Stimulated activated naive CD4-positive, alpha-beta T cell (primary cell): ENCODE results near the gene POU2AF3.

Experiments
- DNase-seq, 6 experiments: peaks; one replicate each; lab custom pipeline; 2025; lab: John Stamatoyannopoulos, UW

POU2AF3 gene

DNA sequence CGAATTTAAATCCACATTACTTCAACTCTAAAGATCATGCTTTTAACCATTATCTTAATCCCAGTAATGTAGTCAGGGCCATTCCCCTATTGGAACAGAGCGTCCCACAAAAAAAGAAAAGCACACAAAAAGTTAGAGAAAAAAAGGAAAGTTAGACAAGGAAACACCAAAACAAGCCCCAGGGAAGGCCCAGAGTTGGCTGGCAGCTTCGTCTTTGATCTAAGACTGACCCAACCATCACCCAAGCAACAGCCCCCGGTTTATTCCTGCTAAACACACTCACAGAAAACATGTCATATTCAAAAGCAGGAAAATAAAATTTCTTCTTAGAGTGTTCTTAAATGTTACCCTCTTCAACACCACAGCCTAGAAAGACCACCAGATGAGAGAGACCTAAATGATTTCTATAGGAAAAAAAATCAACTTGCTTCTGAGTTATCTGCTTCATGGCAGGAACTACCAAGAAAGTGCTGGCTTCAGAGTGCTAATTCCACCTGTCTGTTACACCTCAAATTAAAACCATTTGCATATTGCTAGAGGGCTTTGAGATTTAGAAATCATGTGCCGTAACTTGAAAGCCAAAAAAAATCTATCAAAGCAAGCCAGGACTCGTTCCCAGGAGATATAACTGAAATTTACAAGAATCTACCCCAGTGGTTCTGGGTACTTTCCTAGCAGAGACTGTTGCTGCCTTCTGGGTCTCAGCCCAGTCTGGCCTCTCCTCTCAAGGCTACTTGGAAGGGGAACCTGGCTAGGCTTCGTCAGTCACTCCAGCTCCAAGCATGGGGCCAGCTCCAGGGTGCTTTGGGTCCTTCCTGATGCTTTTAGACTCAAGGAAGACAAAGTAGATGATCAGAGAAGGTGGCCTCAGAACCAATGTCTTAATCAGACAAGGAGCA is 31.2 kb downstream of the POU2AF3 start:
- DNase-seq, result no peak

DNA sequence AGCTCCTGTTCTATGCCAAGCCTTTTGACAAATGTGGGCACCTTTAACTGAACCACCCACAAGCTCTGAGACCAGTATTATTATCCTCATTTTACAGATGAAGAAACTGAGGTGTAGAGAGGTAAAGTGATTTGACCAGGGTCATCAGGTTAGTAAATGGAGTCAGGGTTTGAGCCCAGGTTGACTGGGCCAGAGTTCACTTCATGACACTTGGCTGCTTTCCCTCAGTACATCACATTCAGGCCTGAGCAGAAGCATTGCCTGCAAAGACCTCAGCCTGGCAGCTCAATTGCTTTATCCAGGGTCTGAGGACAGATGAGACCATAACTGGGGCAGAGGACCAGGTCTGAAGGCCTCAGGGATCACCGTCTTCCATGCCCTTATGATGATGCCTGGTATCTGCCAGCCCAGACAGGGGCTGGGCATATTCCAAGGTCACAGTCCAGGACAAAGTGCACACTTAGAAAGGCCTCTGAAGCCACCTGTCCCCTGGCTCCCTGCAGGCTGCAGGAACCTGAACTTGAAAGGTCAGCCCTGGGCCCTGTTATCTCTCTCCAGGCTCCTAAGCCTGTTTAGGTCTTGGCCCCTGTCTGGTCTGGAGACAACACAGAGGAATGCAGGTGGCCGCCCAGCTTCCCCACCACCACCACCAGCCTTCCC is 32.0 kb downstream of the POU2AF3 start:
- no peak for DNase-seq

DNA sequence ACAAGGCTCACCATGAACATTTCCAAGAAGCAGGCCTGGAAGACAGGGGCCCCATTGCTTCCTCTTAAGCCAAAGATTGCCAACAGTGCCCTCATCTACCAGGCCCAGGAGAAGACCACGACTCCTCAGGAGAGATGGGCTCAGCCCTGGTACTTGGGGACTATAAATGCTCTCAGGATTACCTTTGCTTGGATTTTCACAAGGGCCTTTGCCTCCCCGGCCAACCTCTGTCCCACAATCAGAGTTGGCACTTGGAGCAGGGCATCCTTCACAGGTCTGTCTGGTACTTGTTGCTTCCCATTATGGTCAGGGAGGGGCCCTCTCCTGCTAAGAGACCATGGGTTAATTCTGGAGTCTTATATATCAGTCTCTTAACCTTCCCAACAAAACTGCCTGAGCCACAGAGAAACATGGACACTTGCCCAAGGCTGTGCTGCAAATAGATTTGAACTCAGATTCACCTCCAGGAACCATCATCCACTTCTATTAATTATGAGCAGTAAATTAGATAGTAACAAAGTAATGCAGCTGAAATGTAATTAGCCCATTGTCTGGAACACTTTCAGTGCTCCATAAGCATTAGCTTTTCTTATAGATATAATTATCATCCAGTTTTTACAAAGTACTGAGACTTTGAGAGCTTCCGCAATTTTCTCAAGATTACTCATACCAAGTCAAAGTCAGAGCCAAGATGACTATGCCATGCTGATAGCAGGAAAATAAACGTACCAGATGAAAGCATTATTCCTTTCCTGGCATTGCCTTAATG is 33.5 kb downstream of the POU2AF3 start:
- DNase-seq, result no peak

DNA sequence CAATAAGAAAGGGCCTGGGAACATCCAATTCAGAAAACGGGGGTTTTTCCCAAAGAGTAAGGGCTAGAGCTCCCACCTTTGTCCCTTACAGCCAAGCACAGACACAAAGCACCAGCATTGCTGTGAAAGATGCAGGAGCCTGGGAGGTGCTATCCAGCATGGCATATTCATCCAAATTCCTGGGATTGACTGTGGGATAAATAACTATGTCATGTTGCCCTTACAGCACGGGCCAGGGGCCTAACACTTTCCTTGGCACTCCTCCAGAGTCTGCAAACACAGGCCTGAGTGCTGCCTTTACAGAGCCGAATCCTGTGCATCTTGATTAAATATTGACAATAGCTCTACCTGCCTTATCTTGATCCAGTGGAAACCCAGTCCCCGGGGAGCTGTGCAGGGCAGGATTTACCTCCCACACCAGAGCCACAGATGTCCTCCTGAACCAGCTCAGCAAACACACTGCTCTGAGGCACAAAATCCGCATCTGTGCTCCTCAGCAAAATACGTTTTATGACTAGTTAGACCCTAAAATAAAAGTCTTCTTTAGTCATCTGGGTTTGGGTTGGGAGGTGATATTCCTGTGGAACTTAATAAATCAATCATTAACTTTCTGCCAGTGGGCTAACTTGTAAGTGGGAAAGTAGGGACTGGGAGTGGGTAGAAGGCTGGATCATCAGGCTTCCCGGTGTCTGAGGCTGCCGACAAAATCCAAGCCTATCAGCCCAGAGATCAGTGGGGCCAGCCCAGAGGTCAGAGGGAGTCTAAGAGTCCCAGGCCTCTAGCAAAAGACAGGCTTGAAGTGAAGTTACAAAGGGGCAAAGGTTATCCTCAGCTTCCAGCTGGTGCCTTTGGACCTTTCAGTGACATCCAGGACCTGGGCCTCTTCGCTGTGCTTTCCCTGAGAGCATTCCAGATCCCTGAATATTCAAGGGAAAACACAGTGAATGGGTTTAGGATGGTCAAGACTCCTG is 36.5 kb downstream of the POU2AF3 start:
- no peak for DNase-seq

DNA sequence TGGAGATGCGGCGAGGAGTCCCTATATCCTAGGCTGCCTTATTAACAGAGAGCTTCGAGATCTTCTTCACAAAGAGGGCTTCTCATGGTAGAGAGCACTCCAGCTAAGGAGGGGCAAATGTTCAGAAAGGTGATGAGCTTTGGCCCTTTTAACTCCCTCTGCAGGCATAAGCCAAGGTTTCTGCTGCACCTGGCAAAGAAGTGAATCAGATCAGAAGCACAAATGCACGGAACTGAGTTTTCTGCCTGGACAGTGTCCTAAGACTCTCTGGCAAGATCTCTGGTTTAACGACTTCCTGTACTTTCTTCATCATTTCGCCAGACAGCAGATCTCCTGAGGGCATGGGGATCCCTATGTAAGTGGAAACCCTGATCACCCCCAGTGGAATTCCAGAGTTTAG is 37.2 kb downstream of the POU2AF3 start:
- DNase-seq, result no peak

DNA sequence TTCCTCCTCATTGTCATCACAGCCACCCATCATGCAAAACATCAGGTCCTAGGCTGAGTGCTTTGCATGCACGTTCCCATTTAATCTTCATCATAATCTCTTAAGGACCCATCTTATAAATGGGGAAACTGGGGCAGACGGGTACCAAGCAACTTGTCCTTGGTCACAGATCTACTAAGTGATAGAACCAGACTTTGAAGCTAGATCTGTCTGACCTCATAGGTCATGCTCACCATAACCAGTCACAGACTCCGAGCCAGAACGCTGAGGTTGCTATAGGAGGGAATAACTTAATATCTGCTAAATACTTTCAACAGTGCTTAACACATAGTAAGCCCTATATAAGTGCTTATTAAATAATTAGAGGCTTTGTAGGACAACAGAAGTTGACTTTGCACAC is 37.7 kb downstream of the POU2AF3 start:
- no peak for DNase-seq

DNA sequence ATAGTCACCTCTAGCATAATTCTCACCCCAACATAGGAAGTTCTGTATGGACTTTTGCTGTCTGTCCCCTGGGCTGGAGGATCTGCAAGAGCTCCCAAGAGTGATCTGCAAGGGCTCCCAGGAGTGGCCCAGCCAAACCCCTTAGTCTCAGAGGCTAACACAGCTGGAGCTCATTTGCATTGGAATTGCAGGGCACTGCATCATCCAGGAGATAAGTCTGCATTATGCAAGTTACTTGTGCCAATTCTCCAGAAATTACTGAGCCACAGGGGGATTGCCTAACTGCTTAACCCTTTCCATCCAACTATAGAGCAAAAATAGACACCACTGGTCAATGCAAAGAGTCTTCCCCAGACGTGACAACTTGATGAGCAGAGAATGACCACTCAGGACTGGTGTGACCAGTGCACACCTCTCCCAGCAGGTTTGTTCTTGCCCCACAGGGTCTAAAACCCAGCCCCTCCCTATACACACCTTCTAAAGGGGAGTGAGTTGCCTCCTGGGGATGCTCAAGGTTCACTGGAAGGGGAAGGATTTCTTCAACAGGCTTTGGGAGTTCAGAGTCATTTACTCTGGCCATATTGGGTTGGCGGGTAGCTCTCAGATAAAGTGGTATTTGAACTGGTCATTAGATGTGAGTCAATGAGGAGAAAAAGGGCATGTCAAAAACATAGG is 38.4 kb downstream of the POU2AF3 start:
- no peak for DNase-seq

DNA sequence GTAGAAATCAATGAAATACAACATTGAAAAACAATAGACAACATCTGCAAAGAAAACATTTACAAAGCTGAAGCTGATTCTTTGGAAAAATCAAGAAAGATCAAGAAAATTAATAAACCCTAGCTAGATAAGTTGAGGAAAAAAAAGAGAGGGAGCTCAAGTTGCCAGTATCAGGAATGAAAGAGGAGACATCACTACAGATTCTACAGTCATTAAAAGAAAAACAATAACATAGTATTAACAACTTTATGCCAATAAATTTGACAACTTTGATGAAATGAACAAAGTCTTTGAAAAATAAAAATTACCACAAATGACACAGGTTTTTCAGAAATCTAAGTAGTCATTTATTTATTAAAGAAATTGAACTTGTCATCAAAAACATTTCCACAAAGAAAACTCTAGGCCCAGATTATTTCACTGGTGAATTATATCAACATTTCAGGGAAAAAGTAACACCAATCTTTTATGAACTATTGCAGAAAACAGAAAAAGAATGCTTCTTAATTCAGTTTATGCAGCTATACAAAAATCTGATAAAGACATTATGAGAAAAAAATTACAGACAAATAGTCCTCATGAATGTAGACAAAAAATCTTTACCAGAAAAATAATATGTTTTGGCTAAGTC is 41.5 kb downstream of the POU2AF3 start:
- DNase-seq, result no peak

DNA sequence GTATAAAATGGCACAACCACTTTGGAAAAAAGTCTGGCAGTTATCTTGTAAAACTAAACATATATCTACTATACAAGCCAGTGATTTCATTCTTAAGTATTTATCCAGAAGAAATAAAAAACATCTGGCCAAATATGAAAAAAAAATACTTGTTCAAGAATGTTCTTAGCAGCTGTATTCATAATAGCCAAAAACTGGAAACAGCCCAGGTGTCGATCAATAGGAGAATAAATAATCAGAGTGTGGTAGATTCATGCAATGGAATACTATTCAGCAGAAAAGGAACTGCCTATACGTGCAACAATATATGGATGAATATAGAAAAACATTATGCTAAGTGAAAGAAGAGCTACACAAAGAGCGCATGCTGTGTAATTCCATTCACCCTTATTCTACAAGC is 44.0 kb downstream of the POU2AF3 start:
- no peak for DNase-seq

DNA sequence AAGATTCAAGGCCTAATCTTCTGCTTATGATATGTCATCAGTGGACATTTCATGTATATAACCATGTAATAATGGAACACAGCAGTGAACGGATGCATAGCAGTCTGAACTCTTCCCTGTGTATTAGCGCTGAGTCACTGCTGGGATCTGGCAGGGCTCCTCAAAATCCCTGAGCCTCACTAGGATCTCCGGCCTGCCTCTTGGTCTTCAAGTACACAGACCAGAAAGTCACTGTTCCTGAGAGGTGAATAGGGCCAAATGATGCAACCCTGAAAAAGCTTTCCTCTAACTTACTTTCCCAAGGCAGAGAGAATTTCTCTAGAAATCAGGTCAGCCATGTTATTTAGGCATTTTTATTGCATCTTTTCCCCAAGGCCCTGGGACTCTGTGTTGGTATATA is 45.7 kb downstream of the POU2AF3 start:
- no peak for DNase-seq

DNA sequence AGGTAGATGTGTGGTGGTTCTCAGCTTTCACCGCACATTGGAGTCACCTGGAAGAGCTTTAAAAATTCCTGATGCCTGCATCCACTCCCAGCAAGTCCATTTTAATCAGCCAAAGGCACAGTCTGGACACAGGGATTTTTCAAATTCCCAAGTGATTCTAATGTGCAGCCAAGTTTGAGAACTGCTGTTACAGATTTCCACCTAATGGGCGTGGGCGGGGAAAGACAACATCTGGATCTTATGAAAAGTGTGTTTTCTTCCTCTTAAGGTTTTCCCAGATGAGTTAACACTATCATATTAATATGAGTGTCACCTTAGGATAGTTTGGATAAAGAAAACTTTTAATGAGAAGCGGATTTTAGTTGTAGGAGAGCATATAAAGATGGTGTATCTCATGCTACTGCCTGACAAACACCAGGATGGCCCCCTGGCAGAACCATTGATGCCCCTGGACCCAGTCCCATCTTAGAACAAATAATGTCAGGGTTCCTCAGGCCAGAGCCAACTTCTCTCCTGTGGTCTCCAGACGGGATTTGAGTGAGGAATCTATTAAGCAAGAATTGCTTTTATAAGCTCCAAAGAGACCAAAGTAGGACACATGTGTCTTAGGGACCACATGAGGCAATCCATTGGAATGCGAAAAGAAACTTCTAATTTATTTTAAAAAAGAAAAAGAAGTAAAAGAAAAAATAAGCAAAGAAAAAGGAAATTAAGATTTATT is 48.8 kb downstream of the POU2AF3 start:
- DNase-seq, result no peak

DNA sequence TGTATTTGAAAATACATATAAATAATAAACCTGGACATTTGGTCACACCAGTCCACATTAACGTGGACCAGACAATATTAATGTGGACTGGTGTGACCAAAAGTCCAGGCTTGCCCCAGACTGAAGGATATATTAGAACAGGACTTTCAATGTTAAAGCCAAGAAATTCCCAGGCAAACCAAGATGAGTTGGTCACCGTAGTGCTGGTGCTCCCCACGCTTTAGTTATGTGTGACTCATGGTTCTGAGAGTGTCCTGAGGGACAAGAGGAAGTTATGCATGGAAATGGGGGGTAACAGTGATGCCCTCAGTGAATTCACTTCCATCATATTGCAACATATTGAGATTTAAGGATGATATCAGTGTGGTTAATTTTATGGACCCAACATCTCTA is 49.4 kb downstream of the POU2AF3 start:
- DNase-seq, result no peak

DNA sequence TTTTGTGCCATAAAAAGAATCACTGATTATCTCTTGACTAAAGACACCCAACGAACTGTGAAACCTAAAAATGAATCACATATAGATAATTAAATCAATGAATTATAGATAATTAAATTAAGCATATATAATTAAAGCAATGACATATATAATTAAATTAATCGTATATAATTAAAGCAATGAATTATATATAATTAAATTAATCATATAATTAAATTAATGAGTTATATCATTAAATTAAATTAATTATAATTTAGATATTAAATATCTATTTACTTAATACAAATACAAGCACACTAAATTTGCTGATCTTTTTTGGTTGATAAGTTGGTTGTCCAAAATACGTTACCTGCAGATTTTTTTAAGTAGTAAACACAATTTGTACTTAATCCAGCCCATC is 49.8 kb downstream of the POU2AF3 start:
- DNase-seq, result no peak

DNA sequence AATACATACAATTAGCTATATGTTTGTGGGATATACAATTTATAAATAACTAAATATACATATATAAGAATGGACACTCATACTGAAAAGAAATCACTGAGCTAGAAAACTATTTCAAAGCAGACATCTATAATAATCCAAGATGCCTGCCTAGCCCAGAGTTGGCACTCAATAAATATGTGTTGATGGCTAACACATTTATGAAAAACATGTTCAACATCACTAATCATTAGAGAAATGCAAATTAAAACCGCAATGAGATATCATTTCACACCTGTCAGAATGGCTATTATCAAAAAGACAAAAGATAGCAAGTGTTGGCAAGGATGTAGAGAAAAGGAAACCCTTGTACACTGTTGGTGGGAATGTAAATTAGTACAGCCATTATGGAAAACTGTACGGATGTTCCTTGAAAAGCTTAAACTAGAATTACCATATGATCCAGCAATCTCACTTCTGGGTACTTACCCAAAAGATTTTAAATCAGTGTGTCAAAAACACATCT is 50.9 kb downstream of the POU2AF3 start:
- no peak for DNase-seq

DNA sequence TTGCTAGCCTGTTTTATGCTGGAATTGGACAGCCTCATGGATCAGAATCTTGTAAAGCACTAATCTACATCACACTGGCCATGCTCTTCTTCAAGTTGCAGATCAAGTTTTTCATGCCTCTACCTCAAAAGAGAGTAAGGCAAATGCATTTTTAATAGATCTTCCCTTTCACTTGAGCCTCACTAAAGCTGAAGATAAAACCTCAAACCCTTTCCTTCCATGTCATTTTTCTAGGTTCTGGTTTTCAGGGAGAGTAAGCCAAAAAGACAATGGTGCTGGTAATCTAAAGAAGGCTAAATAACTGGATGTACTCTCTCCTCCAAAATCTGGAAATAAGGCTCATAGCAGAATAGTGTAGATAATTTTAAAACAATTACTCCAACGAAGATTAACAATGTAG is 52.5 kb downstream of the POU2AF3 start:
- no peak for DNase-seq

DNA sequence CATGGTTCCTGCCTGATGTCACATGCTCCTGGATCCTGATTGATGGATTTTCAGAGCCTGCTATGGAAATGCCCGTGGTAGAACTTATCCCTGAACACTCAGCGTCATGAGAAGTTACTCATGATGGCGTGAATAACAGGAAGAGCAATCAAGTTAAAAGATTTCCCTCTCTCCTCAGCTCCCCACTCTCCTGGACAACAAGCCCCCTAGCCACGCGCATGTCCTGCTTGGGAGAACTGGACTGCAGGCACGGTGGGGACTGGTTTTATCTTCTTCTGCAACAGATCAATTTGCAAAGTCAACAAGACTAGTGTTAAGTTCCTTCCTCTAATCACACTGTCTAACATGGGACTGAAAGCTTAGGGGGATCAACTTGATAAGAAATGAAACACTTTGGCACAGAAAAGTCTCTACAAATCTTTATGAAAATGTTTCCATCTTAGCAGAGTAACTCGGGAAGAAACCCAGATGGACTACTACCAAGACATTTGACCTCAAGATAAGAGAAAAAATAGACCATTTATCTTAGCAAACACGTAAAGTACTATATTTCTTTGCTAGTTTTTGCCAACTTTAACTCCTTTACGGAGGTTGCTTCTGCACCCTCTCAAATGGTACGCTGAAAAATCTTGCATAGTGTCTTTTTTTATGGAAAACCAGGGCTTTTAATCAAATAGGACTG is 53.2 kb downstream of the POU2AF3 start:
- no peak for DNase-seq

DNA sequence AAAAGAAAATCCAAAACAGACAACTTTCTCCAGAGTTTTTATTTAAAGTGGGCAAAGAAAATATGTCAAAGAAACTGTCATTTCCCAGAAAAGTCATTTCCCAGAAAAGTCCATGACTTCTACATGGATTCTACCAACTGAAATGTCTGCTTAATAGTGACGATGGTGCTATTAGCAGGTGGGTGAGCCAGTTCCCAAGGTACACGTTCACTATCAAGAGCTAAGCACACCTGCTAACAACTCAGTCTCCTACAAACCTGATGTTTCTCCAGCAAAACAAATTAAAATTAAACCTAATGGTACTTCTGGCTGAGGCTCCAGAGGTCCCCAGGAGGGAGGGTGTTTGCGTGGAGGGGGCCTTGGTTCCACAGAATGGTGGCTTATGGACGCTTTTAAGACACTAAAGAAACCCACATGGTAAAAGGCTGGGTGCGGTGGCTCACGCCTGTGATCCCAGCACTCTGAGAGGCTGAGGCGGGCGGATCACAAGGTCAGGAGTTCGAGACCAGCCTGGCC is 53.9 kb downstream of the POU2AF3 start:
- DNase-seq, result no peak

DNA sequence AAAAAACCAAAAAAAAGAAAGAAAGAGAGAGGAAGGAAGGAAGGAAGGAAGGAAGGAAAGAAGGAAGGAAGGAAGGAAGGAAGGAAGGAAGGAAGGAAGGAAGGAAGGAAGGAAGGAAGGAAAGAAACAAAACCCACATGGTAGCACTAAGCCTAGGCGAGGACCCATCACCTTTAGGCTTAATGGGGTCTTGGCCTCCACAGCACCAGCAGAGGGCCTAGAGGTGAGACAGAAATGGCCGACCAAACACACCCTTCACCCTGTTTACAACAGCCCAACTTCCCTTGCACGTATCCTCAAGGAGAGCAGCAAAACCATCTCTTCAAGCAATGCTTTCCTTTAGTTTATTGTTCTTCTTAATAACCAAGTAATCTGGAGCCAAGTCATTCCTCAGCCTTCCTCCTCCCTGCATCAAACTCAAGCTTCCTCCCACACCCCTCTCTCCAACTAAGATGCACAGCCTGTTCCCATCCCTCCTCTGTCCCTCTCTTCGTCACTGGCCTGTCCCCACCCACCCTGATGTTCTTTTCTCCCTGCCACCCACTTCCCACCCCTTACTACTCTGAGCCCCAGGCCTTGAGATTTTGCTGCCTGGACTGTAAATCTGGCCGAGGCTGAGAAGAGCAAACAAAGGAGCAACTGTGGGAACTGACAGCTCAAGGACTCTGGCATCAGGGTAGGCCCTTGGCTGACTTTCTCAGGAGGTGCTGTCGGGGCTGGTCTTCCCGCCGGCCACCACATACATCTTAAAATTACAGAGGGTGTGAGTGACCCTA is 54.8 kb downstream of the POU2AF3 start:
- DNase-seq, result no peak
